GM12873 (cell line): ENCODE results near the gene PRDM10.

Experiments used
- CTCF ChIP-seq: IDR thresholded peaks from 2 replicates; pipeline ENCODE4 v1.5.1; 2012; ENCODE audit warnings: low read depth, mild to moderate bottlenecking, moderate library complexity, low read length, control low read depth; ENCODE audit not compliant: insufficient read depth; ENCODE audit errors: missing control alignments

Gene PRDM10

GRCh38 chr11:129861702-129862522, 140.7 kb downstream of the PRDM10 start:
- TF ChIP-seq CTCF: no peak

GRCh38 chr11:129856036-129856435, 146.6 kb downstream of the PRDM10 start:
- TF ChIP-seq CTCF: no peak

GRCh38 chr11:129855086-129855485, 147.5 kb downstream of the PRDM10 start:
- TF ChIP-seq CTCF: no peak

GRCh38 chr11:129854232-129854805, 148.3 kb downstream of the PRDM10 start:
- TF ChIP-seq CTCF: no peak

GRCh38 chr11:129853518-129854231, 149.0 kb downstream of the PRDM10 start:
- TF ChIP-seq CTCF: no peak

GRCh38 chr11:129852125-129852740, 150.4 kb downstream of the PRDM10 start:
- TF ChIP-seq CTCF: no peak
